IMR-90 (cell line): ENCODE measurements around the gene MS4A18. TPM values are rescaled to one million over a fixed set of nuclear protein-coding genes. Genes with fewer than 3 reads are reported as not detected.

Source experiments
- ATAC-seq: fragments of 200-7000 bp; cut with Tn5 transposase; 2 replicates; pipeline ENCODE4 v1.9.1; 2020; ENCODE audit warnings: low read depth, mild to moderate bottlenecking, moderate library complexity
- BruUV-seq: library from RNA; stranded (reverse); fragments of 400-500 nt; replicated peaks from 2 replicates; lab custom pipeline; 2021; lab: Mats Ljungman, UMichigan
- CTCF ChIA-PET: fragments of 300-600 bp; formaldehyde crosslinking; extraction: SDS; loops from one replicate; lab custom pipeline; 2021; ENCODE audit warnings: antibody characterized with exemption; lab: Yijun Ruan, JAX
- POLR2A ChIA-PET: fragments of 300-600 bp; sonication (Branson Sonifier 250); formaldehyde crosslinking; loops from one replicate; lab custom pipeline; 2022; ENCODE audit warnings: antibody characterized with exemption; ENCODE audit not compliant: unreplicated experiment; lab: Charles Lee
- DNase-seq: peaks from one replicate; pipeline ENCODE4 v3.0.0; 2013
- H2AFZ ChIP-seq: replicated peaks from 2 replicates; pipeline ENCODE3; 2013; ENCODE audit warnings: low read length, mild to moderate bottlenecking; ENCODE audit not compliant: poor library complexity
- H2AK5ac ChIP-seq: 2 replicates; pipeline ENCODE4 v1.6.1; 2013; ENCODE audit warnings: low read depth, low read length, inconsistent platforms
- H2AK9ac ChIP-seq: replicated peaks from 2 replicates; pipeline ENCODE3; 2013; ENCODE audit warnings: mild to moderate bottlenecking, low read depth, low read length, moderate library complexity; ENCODE audit not compliant: poor library complexity
- H2BK120ac ChIP-seq: 2 replicates; pipeline ENCODE4 v1.6.1; 2013; ENCODE audit warnings: low read depth, low read length, inconsistent platforms
- H2BK15ac ChIP-seq: 3 replicates; pipeline ENCODE4 v1.6.1; 2013; ENCODE audit warnings: low read depth, low read length, inconsistent platforms
- H2BK20ac ChIP-seq: 2 replicates; pipeline ENCODE4 v1.6.1; 2013; ENCODE audit warnings: low read depth, mild to moderate bottlenecking, inconsistent platforms, low read length, moderate library complexity
- H2BK5ac ChIP-seq: 2 replicates; pipeline ENCODE4 v1.6.1; 2013; ENCODE audit warnings: mild to moderate bottlenecking, low read depth, low read length, inconsistent platforms; ENCODE audit not compliant: poor library complexity, severe bottlenecking
- H3K14ac ChIP-seq: replicated peaks from 2 replicates; pipeline ENCODE4 v1.6.1; 2013; ENCODE audit warnings: low read depth, low read length, inconsistent platforms
- H3K18ac ChIP-seq: 2 replicates; pipeline ENCODE4 v1.6.1; 2013; ENCODE audit warnings: low read depth, low read length, control low read depth
- H3K23ac ChIP-seq: 2 replicates; pipeline ENCODE4 v1.6.1; 2013; ENCODE audit warnings: low read depth, low read length, inconsistent platforms
- H3K27ac ChIP-seq: 2 replicates; pipeline ENCODE4 v1.5.1; 2013; ENCODE audit warnings: mild to moderate bottlenecking, control low read depth, low read length; ENCODE audit not compliant: insufficient read depth
- H3K27me3 ChIP-seq: 2 replicates; pipeline ENCODE4 v1.6.1; 2013; ENCODE audit warnings: low read length; ENCODE audit not compliant: control insufficient read depth, insufficient read depth
- H3K36me3 ChIP-seq: 2 replicates; pipeline ENCODE4 v1.6.1; 2013; ENCODE audit warnings: low read length, mixed read lengths; ENCODE audit not compliant: control insufficient read depth, insufficient read depth
- H3K4ac ChIP-seq: 2 replicates; pipeline ENCODE4 v1.6.1; 2013; ENCODE audit warnings: low read depth, low read length, inconsistent platforms
- H3K4me1 ChIP-seq: 2 replicates; pipeline ENCODE4 v1.6.1; 2013; ENCODE audit warnings: low read length, mixed read lengths; ENCODE audit not compliant: control insufficient read depth, insufficient read depth
- H3K4me2 ChIP-seq: 2 replicates; pipeline ENCODE4 v1.6.1; 2013; ENCODE audit warnings: low read depth, mild to moderate bottlenecking, control low read depth, low read length, moderate library complexity
- H3K4me3 ChIP-seq: 2 replicates; pipeline ENCODE4 v1.5.1; 2013; ENCODE audit warnings: low read depth, mild to moderate bottlenecking, control low read depth, low read length, moderate library complexity; ENCODE audit not compliant: insufficient read depth
- H3K56ac ChIP-seq: 2 replicates; pipeline ENCODE4 v1.6.1; 2013; ENCODE audit warnings: low read length, inconsistent platforms; ENCODE audit not compliant: insufficient read depth; ENCODE audit errors: extremely low read depth
- H3K79me1 ChIP-seq, 2 experiments: 2 replicates each; pipeline ENCODE4 v1.6.1; 2013; ENCODE audit warnings: low read length in 2 of 2, inconsistent platforms in 1 of 2, low read depth in 1 of 2
- H3K9ac ChIP-seq: 2 replicates; pipeline ENCODE4 v1.6.1; 2013; ENCODE audit warnings: low read depth, low read length, control low read depth
- H3K9me1 ChIP-seq: 2 replicates; pipeline ENCODE4 v1.6.1; 2013; ENCODE audit warnings: low read length, inconsistent platforms; ENCODE audit not compliant: insufficient read depth
- H3K9me3 ChIP-seq: 2 replicates; pipeline ENCODE4 v1.6.1; 2013; ENCODE audit warnings: low read length; ENCODE audit not compliant: control insufficient read depth, insufficient read depth
- H4K20me1 ChIP-seq: 2 replicates; pipeline ENCODE4 v1.6.1; 2013; ENCODE audit warnings: low read length, inconsistent platforms; ENCODE audit not compliant: insufficient read depth
- H4K5ac ChIP-seq: 2 replicates; pipeline ENCODE4 v1.6.1; 2013; ENCODE audit warnings: mild to moderate bottlenecking, low read depth, low read length, control low read depth
- H4K8ac ChIP-seq, 2 experiments: 2 replicates each; pipeline ENCODE4 v1.6.1; 2013; ENCODE audit warnings: low read depth in 2 of 2, low read length in 2 of 2, control low read depth in 1 of 2, inconsistent platforms in 1 of 2
- H4K91ac ChIP-seq: 2 replicates; pipeline ENCODE4 v1.6.1; 2013; ENCODE audit warnings: low read depth, low read length, inconsistent platforms; ENCODE audit not compliant: insufficient read depth
- BHLHE40 ChIP-seq: fragments of 150-350 bp; IDR thresholded peaks from 2 replicates; pipeline ENCODE4 v1.6.1; 2016; ENCODE audit warnings: mild to moderate bottlenecking, low read depth, low read length
- FOS ChIP-seq: fragments of 150-350 bp; IDR thresholded peaks from 2 replicates; pipeline ENCODE4 v1.6.1; 2016; ENCODE audit warnings: low read depth, low read length
- RFX5 ChIP-seq: IDR thresholded peaks from 2 replicates; pipeline ENCODE4 v1.8.0; 2012; ENCODE audit warnings: low read depth, mild to moderate bottlenecking, low read length, moderate library complexity
- USF2 ChIP-seq: fragments of 150-350 bp; IDR thresholded peaks from 2 replicates; pipeline ENCODE4 v1.6.1; 2017; ENCODE audit warnings: mild to moderate bottlenecking, antibody characterized with exemption, low read length, low read depth
- WGBS, 2 experiments: methylation state at CpG; one replicate each; pipeline versions ENCODE4 v1.1.5 to v1.1.7; 2013; ENCODE audit warnings: missing lambda C conversion rate in 2 of 2; ENCODE audit not compliant: insufficient read length in 1 of 2; ENCODE audit errors: extremely low coverage in 2 of 2; 5-methylcytosine and 5-hydroxymethylcytosine counted together
- dilution Hi-C: fragments of 300-500 bp; cut with HindIII; formaldehyde crosslinking; loops from one replicate; pipeline ENCODE4 v1.14.3; 2018; ENCODE audit warnings: low sequenced_read_pairs; ENCODE audit not compliant: unreplicated experiment
- in situ Hi-C: fragments of 300-500 bp; cut with MboI; formaldehyde crosslinking; loops from 3 replicates; pipeline ENCODE4 v1.14.3; 2019; ENCODE audit warnings: low sequenced_read_pairs, inconsistent platforms, mixed read lengths
- intact Hi-C: fragments of 100-400 bp; cut with micrococcal nuclease; formaldehyde crosslinking; loops from 2 replicates; pipeline ENCODE4 v1.10.0; 2022
- polyA plus RNA-seq, 3 experiments: library from polyadenylated mRNA; depleted of rRNA; stranded (reverse); fragments of >200 nt; gene quantifications; 2 replicates each; pipeline ENCODE4 v1.2.3, GENCODE V29; 2012; ENCODE audit warnings: low replicate concordance in 1 of 3
- total RNA-seq: library from RNA; depleted of rRNA; stranded (reverse); fragments of >200 nt; gene quantifications from 2 replicates; pipeline ENCODE4 v1.2.3, GENCODE V29; 2012
- TF ChIP-seq, protein P1 (sequence below): conservative IDR thresholded peaks from 2 replicates; pipeline ENCODE4 v1.5.1; 2012; ENCODE audit warnings: mild to moderate bottlenecking, low read depth, low read length, improper control_type of control experiment

The MS4A18 gene
- total and polyA plus RNA-seq, 2 of the 4 experiments (the other 2 are of a cell fraction) = not detected

DNA sequence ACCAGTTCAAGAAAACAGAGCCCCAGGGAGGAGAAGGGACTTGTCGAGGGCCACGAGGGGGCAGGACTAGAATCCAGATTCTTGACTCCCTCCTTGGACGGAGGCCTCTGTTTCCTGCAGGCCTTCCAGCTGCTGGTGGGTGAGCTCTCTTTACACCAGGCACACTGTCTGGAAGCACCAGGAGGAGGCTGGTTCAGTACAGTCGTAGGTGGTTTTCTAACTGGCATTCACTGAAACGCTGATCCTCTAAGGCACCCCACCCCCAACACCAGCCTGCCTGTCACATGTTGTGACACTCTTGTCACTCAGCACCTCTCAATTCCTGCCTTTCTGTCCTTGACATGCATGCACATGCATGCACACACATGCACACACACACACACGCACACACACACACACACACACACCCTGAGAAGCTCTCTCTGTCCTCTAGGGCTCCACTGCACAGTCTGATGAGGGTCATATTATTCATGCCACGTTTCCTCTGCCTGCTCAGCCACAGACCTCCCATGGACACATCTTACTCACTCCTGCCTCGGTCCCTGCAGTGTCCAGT is 61.4 kb downstream of the MS4A18 start:
- no peak overlapping the region for H3K9ac ChIP-seq
- no peak overlapping the region for H2BK15ac ChIP-seq
- H3K4me2 ChIP-seq = no peak overlapping the region
- H3K56ac ChIP-seq = no peak overlapping the region
- intact Hi-C loops = no loop called here
- H2AK9ac ChIP-seq = no peak overlapping the region
- BruUV-seq = no TSS peak
- WGBS, 2 experiments = 33% methylated on average over 3 of the region's 8 CpGs; no CpG with 5 or more reads in 1 of the 2 experiments
- H3K9me1 ChIP-seq = peaks cover 7% of the 10 kb centered on the region; the same call in 1 of the 2 replicates
- H4K8ac ChIP-seq = no peak overlapping the region
- in situ Hi-C loops = no loop called here
- H3K14ac ChIP-seq = no peak overlapping the region; the same call in 1 of the 2 replicates
- CTCF ChIA-PET = no interaction called here
- peaks cover 36% of the 10 kb centered on the region for H3K27me3 ChIP-seq
- peaks cover 5% of the 10 kb centered on the region for H3K4me1 ChIP-seq
- TF ChIP-seq USF2 (no peak), BHLHE40 (0 out of 2 replicates have a peak, but pooled peaks have one; percentile 23), RFX5 (no peak), FOS (no peak)
- TF ChIP-seq, protein P1, sequence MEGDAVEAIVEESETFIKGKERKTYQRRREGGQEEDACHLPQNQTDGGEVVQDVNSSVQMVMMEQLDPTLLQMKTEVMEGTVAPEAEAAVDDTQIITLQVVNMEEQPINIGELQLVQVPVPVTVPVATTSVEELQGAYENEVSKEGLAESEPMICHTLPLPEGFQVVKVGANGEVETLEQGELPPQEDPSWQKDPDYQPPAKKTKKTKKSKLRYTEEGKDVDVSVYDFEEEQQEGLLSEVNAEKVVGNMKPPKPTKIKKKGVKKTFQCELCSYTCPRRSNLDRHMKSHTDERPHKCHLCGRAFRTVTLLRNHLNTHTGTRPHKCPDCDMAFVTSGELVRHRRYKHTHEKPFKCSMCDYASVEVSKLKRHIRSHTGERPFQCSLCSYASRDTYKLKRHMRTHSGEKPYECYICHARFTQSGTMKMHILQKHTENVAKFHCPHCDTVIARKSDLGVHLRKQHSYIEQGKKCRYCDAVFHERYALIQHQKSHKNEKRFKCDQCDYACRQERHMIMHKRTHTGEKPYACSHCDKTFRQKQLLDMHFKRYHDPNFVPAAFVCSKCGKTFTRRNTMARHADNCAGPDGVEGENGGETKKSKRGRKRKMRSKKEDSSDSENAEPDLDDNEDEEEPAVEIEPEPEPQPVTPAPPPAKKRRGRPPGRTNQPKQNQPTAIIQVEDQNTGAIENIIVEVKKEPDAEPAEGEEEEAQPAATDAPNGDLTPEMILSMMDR = no peak
- no peak overlapping the region for H4K5ac ChIP-seq
- dilution Hi-C loops = no loop called here
- POLR2A ChIA-PET = interaction anchor here (0.6 kb wide), 1 partner anchor 326 kb away, joined by 3 read pairs; no protein-coding TSS in a partner anchor
- H3K18ac ChIP-seq = no peak overlapping the region
- no peaks in the 10 kb centered on the region for H3K79me1 ChIP-seq
- no peak overlapping the region for H3K4ac ChIP-seq
- H4K20me1 ChIP-seq = no peaks in the 10 kb centered on the region
- H3K36me3 ChIP-seq = no peaks in the 10 kb centered on the region
- H3K23ac ChIP-seq = no peak overlapping the region
- H4K91ac ChIP-seq = no peak overlapping the region
- H2AFZ ChIP-seq = no peak overlapping the region
- no peak overlapping the region for H2AK5ac ChIP-seq
- H2BK120ac ChIP-seq = no peak overlapping the region
- no peaks in the 10 kb centered on the region for H3K9me3 ChIP-seq
- H2BK5ac ChIP-seq = no peak overlapping the region
- H2BK20ac ChIP-seq = no peak overlapping the region
- ATAC-seq (peak; percentile 35; the same call in 1 of the 2 replicates), DNase-seq (peak; percentile 57)
- no peak overlapping the region for H3K27ac ChIP-seq
- H3K4me3 ChIP-seq = no peak overlapping the region
